Large intestine (tissue), 3 donors: ENCODE results near the gene KRT7. TPM values are rescaled to one million over a fixed set of nuclear protein-coding genes. Genes with fewer than 3 reads are reported as not detected.
"Not testable (repeated sequence)": the region's sequence is repeated elsewhere in the genome, so short reads cannot be mapped to it uniquely, and the experiment has no call there.

Source experiments
- DNase-seq, 2 donors: peaks; one replicate each; pipeline versions ENCODE4 v3.0.0 to v3.0.0-alpha.2; 2013
- H3K27ac ChIP-seq: one replicate; pipeline ENCODE4 v1.5.1; 2013; ENCODE audit warnings: low read length
- H3K27me3 ChIP-seq: 2 replicates; pipeline ENCODE4 v1.6.1; 2013; ENCODE audit warnings: low read length; ENCODE audit not compliant: control insufficient read depth, insufficient read depth
- H3K36me3 ChIP-seq: 2 replicates; pipeline ENCODE4 v1.6.1; 2013; ENCODE audit warnings: low read length; ENCODE audit not compliant: control insufficient read depth, insufficient read depth
- H3K4me1 ChIP-seq: one replicate; pipeline ENCODE4 v1.6.1; 2013; ENCODE audit warnings: low read length; ENCODE audit not compliant: control insufficient read depth, insufficient read depth
- H3K4me3 ChIP-seq: one replicate; pipeline ENCODE4 v1.5.1; 2013; ENCODE audit warnings: low read length
- H3K9me3 ChIP-seq: one replicate; pipeline ENCODE4 v1.6.1; 2013; ENCODE audit warnings: mild to moderate bottlenecking, low read depth, low read length, moderate library complexity; ENCODE audit not compliant: control insufficient read depth
- WGBS: methylation state at CpG from one replicate; pipeline ENCODE4 v1.1.5; 2013; ENCODE audit warnings: low lambda C conversion rate; ENCODE audit not compliant: insufficient coverage; 5-methylcytosine and 5-hydroxymethylcytosine counted together
- polyA plus RNA-seq: library from polyadenylated mRNA; unstranded; fragments of 120-200 nt; gene quantifications from one replicate; pipeline ENCODE4 v1.2.1, GENCODE V29; 2013

The KRT7 gene
- polyA plus RNA-seq, 1 donor = 8.6 TPM

GRCh38 chr12:52238207-52238840 lies 5.3 kb downstream of the KRT7 start:
- H3K4me3 ChIP-seq = no peak overlapping the region
- H3K27ac ChIP-seq = no peak overlapping the region
- peaks cover 19% of the 10 kb centered on the region for H3K4me1 ChIP-seq
- H3K9me3 ChIP-seq = no peaks in the 10 kb centered on the region
- no CpG with 5 or more reads among the region's 4 CpGs for WGBS
- H3K27me3 ChIP-seq = peaks cover 10% of the 10 kb centered on the region
- no peaks in the 10 kb centered on the region for H3K36me3 ChIP-seq
- no peak for DNase-seq

GRCh38 chr12:52238916-52239646 lies 6.0 kb downstream of the KRT7 start:
- peaks cover 3% of the 10 kb centered on the region for H3K27me3 ChIP-seq
- peaks cover 21% of the 10 kb centered on the region for H3K4me1 ChIP-seq
- DNase-seq = no peak
- no peak overlapping the region for H3K27ac ChIP-seq
- H3K36me3 ChIP-seq = no peaks in the 10 kb centered on the region
- no CpG with 5 or more reads among the region's 7 CpGs for WGBS
- no peak overlapping the region for H3K4me3 ChIP-seq
- no peaks in the 10 kb centered on the region for H3K9me3 ChIP-seq

- no peak overlapping the region for H3K27ac ChIP-seq
- no peak for DNase-seq
- WGBS = 67% methylated on average over 1 of the region's 2 CpGs
These were observed 6.7 kb downstream of the KRT7 start for GRCh38 chr12:52239767-52240166.

GRCh38 chr12:52240247-52240646 lies 7.2 kb downstream of the KRT7 start:
- H3K27me3 ChIP-seq, H3K27ac ChIP-seq, DNase-seq, H3K9me3 ChIP-seq, H3K36me3 ChIP-seq, H3K4me3 ChIP-seq: not testable (repeated sequence)
- H3K4me1 ChIP-seq = peaks cover 20% of the 10 kb centered on the region
- no CpG with 5 or more reads among the region's 6 CpGs for WGBS

More at GRCh38 chr12:52239767-52240166, 6.7 kb downstream of the KRT7 start:
- H3K9me3 ChIP-seq = no peaks in the 10 kb centered on the region
- H3K36me3 ChIP-seq = no peaks in the 10 kb centered on the region
- H3K4me1 ChIP-seq = peaks cover 21% of the 10 kb centered on the region
- no peak overlapping the region for H3K4me3 ChIP-seq
- no peaks in the 10 kb centered on the region for H3K27me3 ChIP-seq

GRCh38 chr12:52241205-52241842 lies 8.3 kb downstream of the KRT7 start:
- Histone ChIP-seq H3K27me3 (no peaks in the 10 kb centered on the region), H3K27ac (no peak overlapping the region), H3K9me3 (no peaks in the 10 kb centered on the region), H3K4me3 (no peak overlapping the region), H3K4me1 (peaks cover 14% of the 10 kb centered on the region), H3K36me3 (no peaks in the 10 kb centered on the region)
- no peak for DNase-seq
- WGBS = no CpG with 5 or more reads among the region's 11 CpGs

GRCh38 chr12:52242442-52243258 lies 9.6 kb downstream of the KRT7 start:
- no peaks in the 10 kb centered on the region for H3K27me3 ChIP-seq
- WGBS = no CpG with 5 or more reads among the region's 11 CpGs
- H3K4me3 ChIP-seq = no peak overlapping the region
- no peak for DNase-seq
- H3K27ac ChIP-seq = no peak overlapping the region
- H3K9me3 ChIP-seq = no peaks in the 10 kb centered on the region
- peaks cover 9% of the 10 kb centered on the region for H3K4me1 ChIP-seq
- H3K36me3 ChIP-seq = no peaks in the 10 kb centered on the region

- H3K27ac ChIP-seq = no peak overlapping the region
- DNase-seq = no peak
- H3K4me1 ChIP-seq = peaks cover 9% of the 10 kb centered on the region
- WGBS = no CpG with 5 or more reads among the region's 5 CpGs
- H3K27me3 ChIP-seq = no peaks in the 10 kb centered on the region
- H3K4me3 ChIP-seq = no peak overlapping the region
- H3K9me3 ChIP-seq = no peaks in the 10 kb centered on the region
- no peaks in the 10 kb centered on the region for H3K36me3 ChIP-seq
These were observed 10.3 kb downstream of the KRT7 start for GRCh38 chr12:52243259-52243855.

- WGBS = no CpG with 5 or more reads among the region's 12 CpGs
- H3K4me3 ChIP-seq = no peak overlapping the region
- no peak overlapping the region for H3K27ac ChIP-seq
- H3K9me3 ChIP-seq = no peaks in the 10 kb centered on the region
- H3K4me1 ChIP-seq = peaks cover 9% of the 10 kb centered on the region
- no peaks in the 10 kb centered on the region for H3K36me3 ChIP-seq
- peaks cover 6% of the 10 kb centered on the region for H3K27me3 ChIP-seq
- no peak for DNase-seq
These were observed 11.0 kb downstream of the KRT7 start for GRCh38 chr12:52243856-52244614.

GRCh38 chr12:52244615-52244994 lies 11.6 kb downstream of the KRT7 start:
- no CpG with 5 or more reads among the region's 3 CpGs for WGBS
- H3K27ac ChIP-seq = no peak overlapping the region
- H3K4me1 ChIP-seq = peaks cover 4% of the 10 kb centered on the region
- H3K9me3 ChIP-seq = no peaks in the 10 kb centered on the region
- no peak overlapping the region for H3K4me3 ChIP-seq
- peaks cover 12% of the 10 kb centered on the region for H3K27me3 ChIP-seq
- H3K36me3 ChIP-seq = no peaks in the 10 kb centered on the region
- DNase-seq = no peak
